HG02970 (cell line): Measurements from ENCODE around the gene TMEM158.

Experiments used
- ATAC-seq: cut with Tn5 transposase; IDR thresholded peaks from one replicate; pipeline ENCODE4 v1.9.1; 2021; ENCODE audit warnings: mild to moderate bottlenecking, moderate library complexity, moderate number of reproducible peaks; ENCODE audit not compliant: unreplicated experiment, low FRiP score

The TMEM158 gene

GRCh38 chr3:45235409-45235808, 9.3 kb upstream of the TMEM158 start:
- ATAC-seq: no peak

- no peak for ATAC-seq
Observed at GRCh38 chr3:45234250-45234649, 8.2 kb upstream of the TMEM158 start.

DNA sequence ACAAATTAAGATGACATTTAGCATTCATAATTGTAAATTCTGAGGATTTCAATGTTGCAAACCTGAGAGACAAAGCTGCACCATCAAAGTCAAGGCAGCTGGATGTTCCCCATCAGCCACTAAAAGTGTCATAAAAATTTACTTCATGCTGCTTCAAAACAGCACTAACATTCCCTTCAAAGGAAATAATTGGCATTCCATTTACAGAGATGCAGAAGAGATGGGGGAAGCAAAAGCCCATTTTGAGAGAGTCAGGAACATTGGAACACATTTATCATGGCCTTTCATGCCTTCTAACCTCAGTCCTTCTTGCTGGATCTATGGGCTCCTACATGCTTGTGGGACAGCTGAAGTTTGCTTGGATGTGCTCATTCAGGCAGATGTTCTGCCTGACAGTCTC, 6.4 kb upstream of the TMEM158 start:
- ATAC-seq: no peak

GRCh38 chr3:45227946-45228345, 1.9 kb upstream of the TMEM158 start:
- ATAC-seq: no peak

GRCh38 chr3:45227071-45227820, 1.2 kb upstream of the TMEM158 start:
- no peak for ATAC-seq

DNA sequence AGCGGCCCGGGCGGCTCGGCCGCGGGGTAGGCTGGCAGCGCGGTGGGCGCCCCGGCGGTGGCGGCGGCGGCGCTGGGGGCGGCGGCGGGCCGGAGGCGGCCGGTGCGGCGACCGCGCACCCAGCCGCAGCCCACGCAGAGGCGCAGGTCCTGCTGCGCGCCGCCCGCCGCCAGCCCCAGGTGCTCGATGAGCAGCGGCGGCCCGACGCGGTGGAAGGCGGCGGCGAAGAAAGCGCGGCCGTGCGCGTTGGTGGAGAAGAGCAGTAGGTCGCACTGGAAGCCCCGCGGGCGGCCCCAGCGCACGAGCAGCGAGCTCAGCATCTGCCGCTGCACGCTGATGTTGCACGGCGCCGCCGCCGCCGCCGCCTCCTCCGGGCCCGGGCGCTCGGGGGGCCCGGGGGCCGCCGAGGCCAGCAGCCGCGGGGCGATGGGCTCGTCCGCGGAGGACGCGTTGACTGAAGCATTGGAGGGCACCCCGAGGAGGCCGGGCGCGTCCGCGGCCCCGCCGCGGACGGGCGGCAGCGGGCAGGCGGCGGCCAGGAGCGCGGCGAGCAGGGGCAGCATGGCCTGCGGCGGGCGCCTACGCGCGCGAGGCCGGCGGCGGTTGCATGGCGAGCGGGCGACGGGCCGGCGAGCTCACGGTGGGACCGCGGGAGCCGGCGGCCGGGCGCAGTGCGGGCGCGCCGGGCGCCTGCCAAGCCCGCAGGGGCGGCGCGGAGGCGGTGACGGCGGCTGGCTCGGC, 452 bp downstream of the TMEM158 start:
- no peak for ATAC-seq

GRCh38 chr3:45224824-45225464, 1.1 kb downstream of the TMEM158 start:
- ATAC-seq: no peak

- ATAC-seq: no peak
Observed at GRCh38 chr3:45223889-45224727, 2.0 kb downstream of the TMEM158 start.

GRCh38 chr3:45219694-45220093, 6.4 kb downstream of the TMEM158 start:
- no peak for ATAC-seq

DNA sequence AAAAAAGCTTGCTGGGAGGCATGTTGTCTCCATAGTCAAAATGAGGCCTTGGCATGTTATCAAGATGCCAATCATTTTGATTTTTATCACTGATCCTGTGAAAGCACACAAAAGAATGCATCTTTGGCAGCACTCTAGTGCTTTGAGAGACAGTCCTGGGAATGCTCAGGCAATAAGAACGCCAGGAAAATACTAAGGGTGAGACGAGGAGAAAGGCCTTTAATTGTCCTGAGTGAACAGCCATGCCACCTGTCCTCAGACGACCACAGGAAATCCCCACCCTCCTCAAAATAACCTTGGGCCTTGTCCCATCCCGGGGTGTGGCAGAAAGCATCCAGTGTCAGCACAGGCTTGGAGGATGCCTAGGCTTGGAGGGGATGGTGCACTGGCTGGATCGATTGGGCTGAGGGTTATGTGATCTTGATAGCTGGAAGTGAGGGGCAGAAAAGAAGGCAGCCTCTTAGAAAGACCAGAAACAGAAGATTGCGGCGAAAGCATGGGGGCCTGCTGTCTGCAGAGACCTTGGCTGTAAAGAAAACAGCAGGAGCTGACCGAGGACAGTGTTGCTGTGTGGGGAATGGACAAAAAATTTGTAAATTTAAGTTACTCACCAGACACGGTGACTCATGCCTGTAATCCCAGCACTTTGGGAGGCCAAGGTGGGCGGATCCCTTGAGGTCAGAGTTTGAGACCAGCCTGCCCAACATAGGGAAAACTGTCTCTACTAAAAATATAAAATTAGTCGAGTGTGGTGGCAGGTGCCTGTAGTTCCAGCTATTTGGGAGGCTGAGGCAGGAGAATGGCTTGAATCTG, 7.3 kb downstream of the TMEM158 start:
- no peak for ATAC-seq

DNA sequence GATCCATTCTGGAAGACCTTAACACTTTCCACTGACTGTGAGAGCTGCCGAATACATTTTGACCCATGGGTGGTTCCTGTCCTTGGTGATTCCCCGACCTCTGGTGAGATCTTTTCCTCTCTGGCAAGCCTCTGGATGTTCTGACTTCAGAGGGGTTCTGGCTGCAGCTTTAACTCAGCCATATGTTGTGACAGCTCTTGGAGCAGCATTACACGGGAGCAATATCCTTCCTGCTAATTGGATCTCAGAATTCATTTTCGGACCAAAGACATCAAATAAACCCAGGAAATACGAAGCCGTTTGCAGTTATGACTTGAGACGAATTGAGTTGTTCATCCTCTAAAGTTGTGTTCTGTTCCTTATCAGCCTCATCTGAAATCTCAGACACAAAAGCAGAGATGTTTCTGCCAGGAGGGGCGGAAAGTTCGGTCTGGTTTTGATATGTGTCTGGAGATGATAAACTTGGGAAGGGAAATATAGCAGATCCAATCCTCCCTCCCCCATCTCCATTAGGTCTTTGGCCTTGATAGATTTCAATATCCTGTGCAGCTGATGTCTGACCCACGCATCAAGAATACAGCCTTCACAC, 10.0 kb downstream of the TMEM158 start:
- ATAC-seq: no peak

DNA sequence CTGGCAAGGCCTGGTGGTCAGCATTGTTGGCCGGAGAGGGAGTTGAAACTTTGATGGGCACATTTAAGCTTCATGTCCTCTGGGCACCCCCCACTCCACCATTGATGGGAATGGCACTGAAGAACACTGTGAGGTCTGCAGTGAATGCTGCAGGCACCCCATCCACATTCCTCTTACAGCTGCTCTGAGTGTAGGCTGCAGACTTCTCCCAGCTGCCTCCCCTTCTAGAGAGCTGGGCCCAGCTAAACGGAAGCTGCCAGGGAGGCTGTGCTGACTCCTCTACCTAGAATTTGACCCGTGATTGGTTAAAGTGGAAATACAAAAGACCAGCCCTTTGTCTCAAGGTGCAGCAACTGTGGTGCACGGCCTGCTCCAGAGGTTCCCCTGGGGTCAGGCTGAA, 10.6 kb downstream of the TMEM158 start:
- ATAC-seq: no peak

- no peak for ATAC-seq
Observed at GRCh38 chr3:45214061-45214680, 11.9 kb downstream of the TMEM158 start.

GRCh38 chr3:45212095-45212468, 14.0 kb downstream of the TMEM158 start:
- no peak for ATAC-seq

GRCh38 chr3:45211466-45212094, 14.5 kb downstream of the TMEM158 start:
- no peak for ATAC-seq

- no peak for ATAC-seq
Observed at GRCh38 chr3:45210308-45211041, 15.6 kb downstream of the TMEM158 start.

DNA sequence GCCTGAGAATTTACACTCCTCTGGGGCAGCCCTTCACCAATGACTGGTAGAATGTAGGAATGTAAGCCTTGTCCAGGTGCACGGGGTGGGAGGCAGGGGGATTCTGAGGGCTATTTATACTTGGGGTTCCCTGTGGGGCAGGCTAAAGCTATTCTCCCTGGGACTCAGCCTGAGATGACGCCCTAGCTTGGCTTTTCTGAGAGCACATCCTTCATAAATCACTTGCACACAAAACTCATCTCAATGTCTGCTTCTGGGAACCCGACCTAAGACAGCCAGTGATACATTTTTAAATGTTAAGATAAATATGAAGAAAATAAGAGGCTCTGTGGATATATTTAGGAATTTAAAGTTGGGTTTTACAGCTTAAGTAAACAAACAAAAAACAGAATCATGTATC, 16.6 kb downstream of the TMEM158 start:
- no peak for ATAC-seq

DNA sequence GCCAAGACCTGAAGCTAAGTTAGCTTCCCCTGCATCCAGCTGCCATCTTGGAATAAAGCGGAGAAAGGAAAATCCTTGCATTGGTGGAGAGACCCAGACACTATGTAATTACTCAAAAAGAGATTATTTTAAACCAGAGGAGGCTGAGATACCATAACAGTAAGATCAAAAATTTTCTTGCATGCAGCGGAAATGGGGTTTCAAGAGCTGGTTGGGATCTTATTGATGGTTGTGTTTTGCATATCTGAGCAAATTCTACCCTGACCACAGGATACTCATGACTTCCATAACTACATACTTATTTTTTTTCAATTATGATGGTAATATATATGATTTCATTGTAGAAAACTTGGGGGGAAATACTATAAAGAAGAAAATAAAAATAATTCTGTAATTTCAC, 17.5 kb downstream of the TMEM158 start:
- ATAC-seq: no peak
